NCI-H187 treated with DMSO at 0.1 percent for 48 hours (cell line): Measurements from ENCODE around the gene CRACDL.

Experiments
- DNase-seq: peaks from one replicate; lab custom pipeline; 2025; lab: John Stamatoyannopoulos, UW

The CRACDL gene, protein sequence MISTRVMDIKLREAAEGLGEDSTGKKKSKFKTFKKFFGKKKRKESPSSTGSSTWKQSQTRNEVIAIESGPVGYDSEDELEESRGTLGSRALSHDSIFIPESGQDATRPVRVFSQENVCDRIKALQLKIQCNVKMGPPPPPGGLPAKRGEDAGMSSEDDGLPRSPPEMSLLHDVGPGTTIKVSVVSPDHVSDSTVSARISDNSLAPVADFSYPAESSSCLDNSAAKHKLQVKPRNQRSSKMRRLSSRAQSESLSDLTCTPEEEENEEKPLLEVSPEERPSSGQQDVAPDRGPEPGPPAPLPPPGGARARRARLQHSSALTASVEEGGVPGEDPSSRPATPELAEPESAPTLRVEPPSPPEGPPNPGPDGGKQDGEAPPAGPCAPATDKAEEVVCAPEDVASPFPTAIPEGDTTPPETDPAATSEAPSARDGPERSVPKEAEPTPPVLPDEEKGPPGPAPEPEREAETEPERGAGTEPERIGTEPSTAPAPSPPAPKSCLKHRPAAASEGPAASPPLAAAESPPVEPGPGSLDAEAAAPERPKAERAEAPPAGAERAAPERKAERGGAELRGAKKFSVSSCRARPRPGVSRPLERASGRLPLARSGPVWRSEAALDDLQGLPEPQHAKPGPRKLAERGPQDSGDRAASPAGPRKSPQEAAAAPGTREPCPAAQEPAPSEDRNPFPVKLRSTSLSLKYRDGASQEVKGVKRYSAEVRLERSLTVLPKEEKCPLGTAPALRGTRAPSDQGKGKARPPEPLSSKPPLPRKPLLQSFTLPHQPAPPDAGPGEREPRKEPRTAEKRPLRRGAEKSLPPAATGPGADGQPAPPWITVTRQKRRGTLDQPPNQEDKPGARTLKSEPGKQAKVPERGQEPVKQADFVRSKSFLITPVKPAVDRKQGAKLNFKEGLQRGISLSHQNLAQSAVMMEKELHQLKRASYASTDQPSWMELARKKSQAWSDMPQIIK

DNA sequence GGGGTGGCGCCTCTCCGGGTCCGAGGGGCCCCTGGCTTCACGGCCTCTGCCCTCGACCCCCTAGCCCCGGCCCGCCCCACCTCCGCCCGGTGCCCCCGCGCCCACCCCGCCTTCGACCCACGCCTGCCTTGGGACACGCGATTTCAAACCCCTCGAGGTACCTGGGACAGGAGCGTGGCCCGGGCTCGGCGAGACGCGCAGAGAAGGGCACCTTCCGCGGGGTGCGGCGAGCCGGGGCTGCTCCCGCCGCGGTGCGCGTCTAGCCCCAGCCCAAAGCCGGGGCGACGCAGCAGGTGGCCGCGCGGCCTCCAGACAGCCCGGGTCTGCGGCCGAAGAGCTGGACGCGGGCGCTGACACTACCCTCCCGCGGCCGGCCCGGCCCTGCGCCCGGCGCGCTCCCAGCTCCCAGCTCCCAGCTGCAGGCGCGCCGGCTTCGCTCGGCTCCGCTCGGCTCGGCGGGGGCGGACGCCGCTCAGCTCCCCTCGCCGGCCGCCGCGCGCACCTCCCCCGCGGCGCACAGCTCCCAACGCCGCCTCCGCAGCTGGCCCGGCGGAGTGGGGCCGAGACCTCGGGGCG lies at the start of gene CRACDL:
Gene CRACDL (minus strand): TSS at position 449 of the 576 bp plus-strand sequence. CDS start 89,425 bp downstream, outside the sequence.
- DNase-seq = no peak

GRCh38 chr2:98975611-98976010 lies 39.6 kb upstream of the CRACDL start:
- no peak for DNase-seq

- DNase-seq = no peak
Measured at GRCh38 chr2:98972582-98973167, 36.6 kb upstream of the CRACDL start.

GRCh38 chr2:98959810-98960507 lies 23.9 kb upstream of the CRACDL start:
- no peak for DNase-seq

GRCh38 chr2:98952966-98953365 lies 16.9 kb upstream of the CRACDL start:
- no peak for DNase-seq

DNA sequence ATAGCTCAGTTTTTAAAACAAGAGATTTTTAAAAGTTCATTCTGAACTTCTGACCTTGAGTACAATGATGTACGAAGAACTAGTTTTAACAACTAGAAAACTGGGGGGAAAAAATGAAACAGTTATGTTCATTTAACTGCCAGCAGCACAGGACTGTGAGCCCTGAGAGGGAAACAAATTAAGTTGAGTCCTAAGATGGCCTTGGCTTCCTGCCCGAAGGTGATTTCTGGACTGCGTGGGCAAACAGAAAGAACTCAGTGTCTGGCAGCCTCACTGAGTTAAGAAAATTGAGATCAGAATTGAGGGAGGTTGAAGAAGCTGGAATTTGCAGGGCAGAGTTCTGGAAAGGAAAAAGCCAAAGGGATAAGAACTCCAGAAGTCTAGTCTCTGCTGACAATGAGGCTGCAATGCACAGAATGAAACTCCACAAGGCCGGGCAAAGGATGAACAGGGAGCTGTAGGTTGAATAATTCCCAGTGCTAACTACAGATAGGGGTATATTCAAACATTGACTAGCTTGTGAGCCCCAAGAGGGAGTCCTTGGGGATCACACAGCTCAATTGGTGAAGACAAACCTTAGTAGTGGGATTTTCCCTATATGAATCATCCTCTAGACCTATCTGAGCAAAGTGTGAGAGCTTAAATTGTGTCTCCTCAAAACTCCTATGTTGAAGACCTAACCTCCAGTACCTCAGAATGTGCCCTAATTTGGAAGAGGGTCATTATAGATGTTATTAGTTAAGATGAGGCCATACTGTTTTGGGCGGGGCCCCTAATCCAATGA lies 13.1 kb upstream of the CRACDL start:
- no peak for DNase-seq

GRCh38 chr2:98947554-98947953 lies 11.5 kb upstream of the CRACDL start:
- no peak for DNase-seq

GRCh38 chr2:98946855-98947254 lies 10.8 kb upstream of the CRACDL start:
- no peak for DNase-seq

DNA sequence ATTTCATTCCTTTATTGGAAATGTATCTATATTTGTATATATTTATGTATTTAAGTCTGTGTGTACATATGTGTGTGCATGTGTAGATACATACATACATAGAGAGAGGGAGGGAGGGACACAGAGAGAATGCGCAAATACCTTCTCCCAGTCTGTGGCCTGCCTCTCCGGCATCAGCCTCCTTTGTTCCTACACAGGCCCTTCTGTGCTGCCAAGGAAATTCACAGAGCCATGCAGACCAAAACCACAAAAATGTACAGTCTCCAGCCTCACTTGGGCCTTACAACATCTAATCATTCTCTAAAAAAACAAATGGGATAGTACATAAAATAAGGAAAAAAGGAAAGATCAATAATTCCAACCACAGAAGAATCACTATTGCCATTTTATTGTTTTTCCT lies 8.8 kb upstream of the CRACDL start:
- DNase-seq = no peak

- no peak for DNase-seq
Measured at GRCh38 chr2:98940102-98940501, 4.1 kb upstream of the CRACDL start.

- no peak for DNase-seq
Measured at GRCh38 chr2:98937906-98938305, 1.9 kb upstream of the CRACDL start.

- DNase-seq = no peak
Measured at GRCh38 chr2:98936353-98937351, 627 bp upstream of the CRACDL start.

GRCh38 chr2:98935111-98935770 lies 784 bp downstream of the CRACDL start:
- DNase-seq = no peak

DNA sequence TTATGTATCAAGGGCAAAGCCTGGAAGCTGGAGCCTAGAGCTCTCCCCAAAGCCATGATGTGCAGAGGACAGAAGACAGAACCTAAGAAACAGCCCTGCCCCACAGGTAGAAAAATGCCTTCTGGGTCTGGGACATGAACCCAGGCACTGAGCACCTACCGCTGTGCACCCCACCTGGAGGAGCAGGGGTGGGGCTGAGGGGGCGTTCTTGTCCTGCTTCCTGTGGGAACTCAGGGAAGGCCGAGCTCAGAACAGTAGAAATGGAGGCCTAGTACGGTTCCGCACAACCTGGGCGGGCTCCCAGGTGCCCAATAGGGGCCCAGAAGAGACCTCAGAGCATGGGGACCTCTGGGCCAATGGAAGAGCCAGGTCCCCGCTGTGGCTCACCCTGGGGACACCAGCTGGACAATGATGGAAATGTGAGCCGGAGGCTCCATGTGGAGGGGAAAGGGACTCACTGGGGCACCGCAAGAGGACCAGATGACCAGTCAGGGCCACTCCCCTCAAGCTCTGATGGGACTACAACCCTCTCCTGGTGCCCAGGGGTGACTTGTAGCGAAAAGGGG lies 3.2 kb downstream of the CRACDL start:
- no peak for DNase-seq

GRCh38 chr2:98932164-98932563 lies 3.9 kb downstream of the CRACDL start:
- DNase-seq = no peak

GRCh38 chr2:98931596-98931995 lies 4.4 kb downstream of the CRACDL start:
- DNase-seq = no peak

- no peak for DNase-seq
Measured at GRCh38 chr2:98929920-98930319, 6.1 kb downstream of the CRACDL start.

GRCh38 chr2:98928242-98928641 lies 7.8 kb downstream of the CRACDL start:
- no peak for DNase-seq

DNA sequence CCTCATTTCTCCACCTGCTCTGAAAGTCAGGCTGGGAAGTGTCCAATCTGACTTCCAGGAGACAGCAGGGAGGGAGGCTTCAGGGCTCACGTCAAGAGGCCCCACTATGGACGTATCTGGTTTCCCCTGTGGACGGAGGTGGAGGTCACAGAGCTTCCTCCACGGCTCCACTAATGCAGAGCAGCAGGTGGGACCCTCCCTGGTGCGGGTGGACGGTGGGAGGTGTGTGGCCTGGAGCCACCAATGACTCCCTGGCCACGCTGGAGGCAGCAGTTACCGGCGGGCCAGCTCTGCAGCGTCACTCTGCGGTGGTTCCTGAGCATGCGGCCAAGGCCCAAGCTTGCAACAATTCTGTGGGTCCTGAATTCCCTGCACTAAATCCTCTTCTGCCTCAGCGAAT lies 9.0 kb downstream of the CRACDL start:
- DNase-seq = no peak
